ENCODE results near the gene AAGAB.

GRCh38 chr15:67185051-67185450 is 69.4 kb downstream of the AAGAB start:
- TF ChIP-seq MAX (IDR thresholded peaks at IDR 0.05; ENCODE audit: low read depth, low read length) = no peak
- no peak for TF ChIP-seq CTCF (IDR thresholded peaks at IDR 0.05; ENCODE audit: low read depth, low read length)
